UCSD-AML1 (cell line): ENCODE measurements around the gene NEXN.

Source experiments
- DNase-seq: peaks from one replicate; lab custom pipeline; 2025; ENCODE audit not compliant: unreplicated experiment; lab: John Stamatoyannopoulos, UW

Gene NEXN

GRCh38 chr1:77888081-77888780 lies at the start of gene NEXN:
Gene NEXN, plus strand, starts transcription at chr1:77888624. Its CDS starts 27,483 bp downstream, at chr1:77916107.
- no peak for DNase-seq

- no peak for DNase-seq
Observed at GRCh38 chr1:77841574-77841973, 46.9 kb upstream of the NEXN start.

GRCh38 chr1:77845951-77846350 lies 42.5 kb upstream of the NEXN start:
- DNase-seq, result no peak

DNA sequence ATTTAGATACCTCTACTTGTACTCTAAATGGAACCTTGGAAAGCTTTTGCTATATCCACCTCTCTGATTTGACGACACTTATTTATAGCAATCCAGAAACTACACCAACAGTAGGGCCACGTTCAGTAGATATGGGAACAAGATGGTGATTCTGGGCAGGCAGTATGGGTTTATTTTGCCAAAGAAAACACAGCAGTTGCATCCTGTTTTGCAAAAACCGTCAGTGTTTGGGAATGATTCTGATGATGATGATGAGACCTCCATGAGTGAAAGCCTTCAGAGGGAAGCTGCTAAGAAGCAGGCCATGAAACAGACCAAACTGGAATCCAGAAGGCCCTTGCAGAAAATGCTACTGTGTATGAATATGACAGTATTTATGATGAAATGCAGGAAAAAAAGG lies 41.5 kb upstream of the NEXN start:
- no peak for DNase-seq

DNA sequence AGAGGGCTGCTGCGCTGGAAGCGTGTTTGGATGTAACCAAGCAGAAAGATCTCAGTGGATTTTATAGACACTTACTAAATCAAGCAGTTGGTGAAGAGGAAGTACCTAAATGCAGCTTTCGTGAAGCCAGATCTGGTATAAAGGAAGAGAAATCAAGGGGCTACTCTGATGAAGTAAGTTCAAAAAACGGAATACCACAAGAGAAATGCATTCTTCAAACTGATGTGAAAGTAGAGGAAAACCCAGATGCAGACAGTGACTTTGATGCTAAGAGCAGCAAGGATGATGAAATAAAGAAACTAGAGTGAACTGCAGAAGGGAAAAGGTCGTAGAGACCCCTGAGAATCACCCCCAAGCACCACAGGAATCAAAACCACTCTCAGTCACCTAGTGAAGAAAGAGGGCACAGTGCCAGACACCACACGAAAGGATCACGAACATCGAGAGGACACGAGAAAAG lies 40.8 kb upstream of the NEXN start:
- no peak for DNase-seq

DNA sequence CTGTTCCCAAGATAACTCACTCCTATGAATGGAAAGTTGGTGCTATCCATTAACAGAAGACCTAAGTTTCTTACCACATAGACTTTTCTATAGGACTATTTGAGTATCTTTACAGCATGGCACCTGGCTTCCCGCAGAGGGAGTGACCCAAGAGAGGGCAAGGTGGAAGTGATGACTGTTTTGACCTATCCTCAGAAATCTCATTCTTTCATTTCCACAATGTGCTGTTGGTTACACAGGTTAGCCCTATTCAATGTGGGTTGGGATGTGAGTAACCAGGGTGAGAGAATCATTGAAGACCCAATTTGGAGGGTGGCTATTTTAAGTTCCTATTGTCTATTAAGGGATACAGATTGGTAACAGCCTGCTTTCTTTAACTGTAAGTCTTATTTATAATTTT lies 38.3 kb upstream of the NEXN start:
- no peak for DNase-seq

DNA sequence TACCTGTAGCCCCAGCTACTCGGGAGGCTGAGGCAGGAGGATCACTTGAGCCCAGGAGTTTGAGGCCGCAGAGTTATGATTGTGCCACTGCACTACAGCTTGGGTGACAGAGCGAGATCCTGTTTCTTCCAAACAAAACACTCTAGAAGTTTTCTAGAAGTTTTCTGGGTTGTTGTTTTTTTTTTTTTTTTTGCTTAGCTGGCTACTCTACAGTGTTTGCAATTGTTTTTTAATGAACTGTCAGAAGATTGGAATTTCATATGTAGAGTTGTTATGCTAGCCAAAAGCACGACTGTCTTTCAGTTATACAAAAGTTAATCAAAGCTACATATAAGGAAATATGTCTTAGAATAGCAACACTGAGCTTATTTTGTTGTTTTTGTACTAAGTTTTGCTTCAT lies 30.9 kb upstream of the NEXN start:
- no peak for DNase-seq

GRCh38 chr1:77858725-77859124 lies 29.7 kb upstream of the NEXN start:
- DNase-seq, result no peak

- no peak for DNase-seq
Observed at GRCh38 chr1:77859248-77859647, 29.2 kb upstream of the NEXN start.

- no peak for DNase-seq
Observed at GRCh38 chr1:77866296-77866695, 22.1 kb upstream of the NEXN start.

DNA sequence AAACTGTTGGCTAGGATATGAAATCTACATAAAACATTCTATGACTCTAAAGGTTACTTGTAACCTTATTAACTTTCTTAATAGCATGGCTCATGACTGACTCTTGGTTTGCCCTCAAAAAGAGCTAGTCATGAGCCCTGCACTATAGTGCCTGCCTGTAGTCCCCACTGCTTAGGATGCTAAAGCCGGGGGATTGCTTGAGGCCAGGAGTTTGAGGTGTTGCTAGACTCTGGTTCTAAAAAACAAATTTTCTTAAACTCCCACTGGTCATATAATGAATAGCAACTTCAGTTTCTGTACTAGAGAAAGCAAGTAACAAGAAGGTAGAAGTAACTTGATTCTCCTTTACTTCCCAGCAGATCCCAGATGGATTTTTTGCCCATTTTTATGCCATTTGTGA lies 15.8 kb upstream of the NEXN start:
- DNase-seq, result no peak

DNA sequence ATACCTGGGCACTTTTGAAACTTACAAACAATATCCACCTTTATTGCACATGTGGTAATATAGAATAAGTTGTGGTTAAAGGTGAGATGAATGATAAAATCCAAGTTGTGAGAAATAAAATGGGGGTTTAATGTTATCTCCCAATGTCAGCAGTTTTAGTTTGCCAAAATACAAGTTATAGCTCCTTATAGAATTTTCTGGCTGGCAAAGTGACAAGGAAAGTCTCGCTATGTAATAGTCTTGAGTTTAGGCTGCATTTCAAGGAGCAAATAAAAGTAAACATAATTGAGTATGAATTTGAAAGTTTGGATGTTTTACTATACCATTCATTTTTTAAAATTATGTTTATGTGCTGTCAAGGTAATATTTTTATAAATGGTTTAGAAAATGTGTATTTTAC lies 15.0 kb upstream of the NEXN start:
- no peak for DNase-seq

GRCh38 chr1:77874804-77875445 lies 13.5 kb upstream of the NEXN start:
- no peak for DNase-seq

- DNase-seq, result no peak
Observed at GRCh38 chr1:77876884-77877283, 11.5 kb upstream of the NEXN start.

DNA sequence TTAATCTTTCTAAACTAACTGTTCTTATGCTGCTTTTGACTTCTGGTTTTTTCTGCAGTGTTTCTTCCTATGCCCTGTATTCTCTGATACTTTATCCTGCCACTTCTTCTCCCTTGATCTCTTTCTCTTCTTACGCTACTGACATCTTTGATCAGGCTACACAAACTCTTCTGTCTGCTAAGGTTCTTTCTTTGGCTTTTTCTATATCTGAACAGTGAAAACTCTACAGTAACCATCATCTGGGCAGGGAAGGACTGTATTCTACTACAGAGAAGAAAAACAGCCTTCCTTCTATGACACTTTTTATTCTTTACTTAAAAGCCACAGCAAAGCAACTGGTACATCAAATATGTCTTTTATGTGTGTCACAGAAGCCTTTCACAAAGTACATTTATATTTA lies 7.4 kb upstream of the NEXN start:
- no peak for DNase-seq

DNA sequence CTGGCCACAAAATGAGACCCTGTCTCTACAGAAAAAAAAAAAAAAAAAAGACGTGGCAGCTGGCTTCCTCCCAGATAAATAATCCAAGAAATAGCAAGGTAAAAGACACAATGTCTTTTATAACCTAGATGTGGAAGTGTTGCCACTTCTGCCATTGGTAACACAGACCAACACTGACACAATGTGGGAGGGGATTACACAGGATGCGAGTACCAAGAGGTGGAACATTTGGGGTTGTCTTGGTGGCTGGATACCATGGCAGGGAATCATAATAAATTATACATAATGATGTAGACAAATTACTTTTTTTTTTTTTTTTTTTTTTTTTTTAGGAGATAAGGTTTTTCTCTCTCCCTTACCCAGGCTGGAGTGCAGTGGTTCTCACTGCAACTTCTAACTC lies 6.0 kb upstream of the NEXN start:
- DNase-seq, result no peak

- no peak for DNase-seq
Observed at GRCh38 chr1:77888781-77889642, 588 bp downstream of the NEXN start.

DNA sequence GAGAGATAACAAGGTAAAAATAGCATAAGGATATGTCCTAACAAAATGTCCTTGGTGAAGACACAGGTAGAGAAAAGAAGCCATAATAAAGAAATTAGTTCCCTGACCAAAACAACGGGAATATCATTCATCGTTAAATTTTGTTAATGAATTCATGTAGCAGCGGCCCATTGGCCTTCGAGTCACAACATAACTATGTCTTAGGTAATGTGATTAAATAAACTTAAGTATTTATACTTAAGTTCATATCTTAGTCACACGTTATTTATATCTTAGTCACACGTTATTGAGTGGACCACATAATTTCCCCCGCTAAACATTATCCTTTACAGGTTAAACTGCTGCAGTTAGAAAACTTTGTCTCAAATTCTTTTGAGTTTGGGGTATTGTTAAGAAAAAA lies 1.2 kb downstream of the NEXN start:
- DNase-seq, result no peak

DNA sequence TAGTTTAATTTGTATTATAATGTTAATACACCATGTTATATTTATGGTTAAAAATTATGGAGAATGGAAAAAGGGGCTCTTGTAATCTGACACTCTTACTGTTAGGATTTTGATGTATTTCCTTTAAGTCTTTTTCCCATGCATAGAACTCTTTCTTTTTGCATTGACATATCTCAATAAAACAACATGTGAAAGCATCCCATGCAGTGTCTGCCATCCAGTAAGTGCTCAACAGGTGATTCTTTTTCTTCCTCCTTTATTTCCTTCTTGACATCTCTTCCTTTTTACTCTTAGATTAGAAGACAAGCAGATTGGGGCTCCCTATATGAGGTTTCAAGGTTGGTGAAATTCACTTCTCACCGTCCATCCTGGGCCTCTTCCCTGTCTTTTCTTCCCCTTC lies 2.8 kb downstream of the NEXN start:
- DNase-seq, result no peak

DNA sequence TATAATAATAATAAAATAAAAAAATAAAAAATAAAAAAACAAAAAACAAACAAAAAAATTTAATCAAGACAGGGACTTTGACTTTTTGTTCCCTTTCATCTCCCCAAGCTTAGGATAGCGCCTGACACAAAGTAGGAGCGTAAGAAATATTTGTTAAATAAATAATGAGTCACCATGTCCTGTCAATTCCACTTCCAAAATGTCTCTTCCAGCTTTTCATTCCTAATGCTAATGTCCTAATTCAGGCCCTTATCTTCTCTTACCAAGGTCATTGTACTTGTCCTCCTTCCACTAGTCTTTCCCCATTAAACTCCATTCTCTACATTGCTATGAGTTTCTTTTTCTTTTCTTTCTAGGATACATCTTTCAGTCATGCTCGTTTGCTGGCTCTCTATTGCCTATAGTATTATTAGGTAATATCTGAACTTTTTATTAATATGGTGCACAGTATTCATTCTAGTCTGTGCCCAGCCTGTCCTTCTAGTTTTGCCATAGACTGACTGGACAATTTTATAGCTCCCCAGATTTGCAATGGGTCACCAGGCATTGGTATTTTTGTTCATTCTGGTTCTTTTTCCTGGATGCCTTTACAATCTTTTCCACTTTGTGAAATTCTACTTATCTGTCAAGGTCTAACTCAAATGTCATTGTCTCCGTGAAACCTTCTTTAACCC lies 11.4 kb downstream of the NEXN start:
- no peak for DNase-seq

- peak; percentile 12 for DNase-seq
Observed at GRCh38 chr1:77900687-77901293, 12.4 kb downstream of the NEXN start.
